SK-N-SH (cell line): ENCODE results near the gene ABLIM1. TPM values are rescaled to one million over a fixed set of nuclear protein-coding genes. Genes with fewer than 3 reads are reported as not detected.

ENCODE experiments used
- CTCF ChIA-PET: fragments of 300-600, 350-600 bp; formaldehyde crosslinking; extraction: SDS; loops from one replicate; lab custom pipeline; 2021; lab: Yijun Ruan, JAX
- POLR2A ChIA-PET: fragments of 350-600 bp; sonication (Branson Sonifier 250); formaldehyde crosslinking; extraction: SDS; loops from one replicate; lab custom pipeline; 2020; ENCODE audit warnings: antibody characterized with exemption, inconsistent platforms; lab: Yijun Ruan, JAX
- DNase-seq: peaks from one replicate; pipeline ENCODE4 v3.0.0; 2012
- H2AFZ ChIP-seq: fragments of 200-600 bp; sonication (generic); 2 replicates; pipeline ENCODE4 v1.8.1; 2016; ENCODE audit warnings: antibody characterized with exemption, mild to moderate bottlenecking, low read depth
- H3F3A ChIP-seq: fragments of 200-600 bp; sonication (generic); replicated peaks from 2 replicates; pipeline ENCODE3; 2016; ENCODE audit warnings: antibody characterized with exemption, mild to moderate bottlenecking; ENCODE audit not compliant: insufficient read depth
- H3K27ac ChIP-seq, 2 experiments: fragments of 200-500 bp in 1 of 2; fragments of 200-600 bp in 1 of 2; sonication (Bioruptor generic) in 1 of 2; sonication (generic), shearing (Covaris generic) in 1 of 2; 2 replicates each; pipeline versions ENCODE4 v1.5.1 to v1.6.1; 2014 to 2016; ENCODE audit warnings: low read depth in 2 of 2, inconsistent platforms in 1 of 2, low read length in 1 of 2, mild to moderate bottlenecking in 1 of 2, mixed read lengths in 1 of 2
- H3K27me3 ChIP-seq: fragments of 200-600 bp; sonication (generic), shearing (Covaris generic); 2 replicates; pipeline ENCODE4 v1.6.1; 2016; ENCODE audit warnings: mixed run types; ENCODE audit not compliant: insufficient read depth
- H3K36me3 ChIP-seq, 2 experiments: fragments of 200-500 bp in 1 of 2; fragments of 200-600 bp in 1 of 2; sonication (Bioruptor generic) in 1 of 2; sonication (generic) in 1 of 2; replicated peaks in 1 of 2; 2 replicates each; pipeline versions ENCODE3 to v1.5.1; 2014 to 2016; ENCODE audit warnings: low read length in 1 of 2, mild to moderate bottlenecking in 1 of 2; ENCODE audit not compliant: insufficient read depth in 2 of 2, control insufficient read depth in 1 of 2
- H3K4me1 ChIP-seq, 2 experiments: fragments of 200-500 bp in 1 of 2; fragments of 200-600 bp in 1 of 2; sonication (Bioruptor generic) in 1 of 2; sonication (generic), shearing (Covaris generic) in 1 of 2; 2 replicates each; pipeline versions ENCODE4 v1.5.1 to v1.6.1; 2014 to 2016; ENCODE audit warnings: low read depth in 1 of 2, low read length in 1 of 2, mixed run types in 1 of 2; ENCODE audit not compliant: insufficient read depth in 2 of 2, control insufficient read depth in 1 of 2
- H3K4me2 ChIP-seq: fragments of 200-600 bp; sonication (generic), shearing (Covaris generic); 2 replicates; pipeline ENCODE4 v1.6.1; 2017; ENCODE audit warnings: mixed run types
- H3K4me3 ChIP-seq, 2 experiments: fragments of 200-500 bp in 1 of 2; fragments of 200-600 bp in 1 of 2; sonication (Bioruptor generic) in 1 of 2; sonication (generic), shearing (Covaris generic) in 1 of 2; 2 replicates each; pipeline versions ENCODE4 v1.5.1 to v1.8.1; 2014 to 2016; ENCODE audit warnings: low read depth in 2 of 2, inconsistent platforms in 1 of 2, low read length in 1 of 2, mild to moderate bottlenecking in 1 of 2, mixed read lengths in 1 of 2, moderate library complexity in 1 of 2
- H3K79me2 ChIP-seq: fragments of 200-600 bp; sonication (generic); 2 replicates; pipeline ENCODE4 v1.8.1; 2017; ENCODE audit warnings: mild to moderate bottlenecking; ENCODE audit not compliant: insufficient read depth
- H3K9ac ChIP-seq: fragments of 200-600 bp; sonication (generic); 2 replicates; pipeline ENCODE4 v1.6.1; 2017; ENCODE audit warnings: mixed run types
- H3K9me2 ChIP-seq: fragments of 200-600 bp; sonication (generic); 2 replicates; pipeline ENCODE4 v1.6.1; 2017; ENCODE audit warnings: mixed run types
- H3K9me3 ChIP-seq: fragments of 200-600 bp; sonication (generic); 2 replicates; pipeline ENCODE4 v1.6.1; 2017; ENCODE audit warnings: mixed run types, mild to moderate bottlenecking, moderate library complexity
- H4K20me1 ChIP-seq: fragments of 200-600 bp; sonication (generic); 2 replicates; pipeline ENCODE4 v1.6.1; 2017; ENCODE audit warnings: mild to moderate bottlenecking, mixed run types; ENCODE audit not compliant: insufficient read depth
- FOXM1 ChIP-seq: IDR thresholded peaks from 2 replicates; pipeline ENCODE4 v1.4.0; 2012; ENCODE audit warnings: low read depth, mild to moderate bottlenecking
- GABPA ChIP-seq: IDR thresholded peaks from 2 replicates; pipeline ENCODE4 v1.4.0; 2012; ENCODE audit warnings: low read depth, mild to moderate bottlenecking
- MEF2A ChIP-seq: IDR thresholded peaks from 2 replicates; pipeline ENCODE4 v1.4.0; 2012; ENCODE audit warnings: low read depth, borderline replicate concordance
- NRF1 ChIP-seq: IDR thresholded peaks from 2 replicates; pipeline ENCODE4 v1.6.1; 2012; ENCODE audit warnings: low read depth, mild to moderate bottlenecking, low read length
- POLR2AphosphoS5 ChIP-seq: IDR thresholded peaks from 2 replicates; pipeline ENCODE4 v1.6.1; 2012; ENCODE audit warnings: low read depth, low read length
- RAD21 ChIP-seq: IDR thresholded peaks from 2 replicates; pipeline ENCODE4 v1.6.1; 2012; ENCODE audit warnings: mild to moderate bottlenecking, low read length
- RCOR1 ChIP-seq: fragments of 150-350 bp; IDR thresholded peaks from 2 replicates; pipeline ENCODE4 v1.6.1; 2017; ENCODE audit warnings: antibody characterized with exemption, low read length
- RFX5 ChIP-seq: IDR thresholded peaks from 2 replicates; pipeline ENCODE4 v1.6.1; 2012; ENCODE audit warnings: mild to moderate bottlenecking, improper control_type of control experiment, low read length
- RXRA ChIP-seq: IDR thresholded peaks from 2 replicates; pipeline ENCODE4 v1.4.0; 2012; ENCODE audit warnings: low read depth, mild to moderate bottlenecking, borderline replicate concordance
- TAF1 ChIP-seq: IDR thresholded peaks from 2 replicates; pipeline ENCODE4 v1.6.1; 2012; ENCODE audit warnings: low read depth, mild to moderate bottlenecking, low read length, moderate library complexity, borderline replicate concordance
- USF1 ChIP-seq: IDR thresholded peaks from 2 replicates; pipeline ENCODE4 v1.4.0; 2012; ENCODE audit warnings: low read depth, borderline replicate concordance
- USF2 ChIP-seq: fragments of 150-350 bp; IDR thresholded peaks from 2 replicates; pipeline ENCODE4 v1.6.1; 2017; ENCODE audit warnings: antibody characterized with exemption, low read length, low read depth, borderline replicate concordance
- WGBS: methylation state at CpG from one replicate; pipeline ENCODE4 v1.1.6; 2017; ENCODE audit warnings: low lambda C conversion rate; 5-methylcytosine and 5-hydroxymethylcytosine counted together
- polyA plus RNA-seq, 3 experiments: library from polyadenylated mRNA; depleted of rRNA; stranded (reverse); fragments of >200 nt; gene quantifications; 2 replicates each; pipeline ENCODE4 v1.2.3, GENCODE V29; 2012

Gene ABLIM1
- polyA plus RNA-seq, 1 of the 3 experiments (the other 2 are of a cell fraction): 16.1 TPM

GRCh38 chr10:114397651-114398145 lies 260.4 kb downstream of the ABLIM1 start (continued):
- TF ChIP-seq USF1 (no peak), NRF1 (no peak), RFX5 (no peak), TAF1 (no peak), RCOR1 (no peak), RXRA (no peak), USF2 (no peak), POLR2AphosphoS5 (no peak), RAD21 (no peak)

GRCh38 chr10:114396464-114396863 lies 261.6 kb downstream of the ABLIM1 start:
- ChIA-PET CTCF (interaction anchor here (1.2 to 2.7 kb wide), 3 partner anchors 11 to 92 kb away, joined by 3 to 15 read pairs (median 4); no protein-coding TSS in a partner anchor), POLR2A (no interaction called here)
- no peak overlapping the region for H3K4me2 ChIP-seq
- H3K4me3 ChIP-seq: no peak overlapping the region
- H4K20me1 ChIP-seq: no peaks in the 10 kb centered on the region
- H3F3A ChIP-seq: no peaks in the 10 kb centered on the region
- H3K36me3 ChIP-seq: no peaks in the 10 kb centered on the region
- no peak overlapping the region for H2AFZ ChIP-seq
- no peak overlapping the region for H3K9ac ChIP-seq
- no peaks in the 10 kb centered on the region; a peak in 1 of 4 replicates for H3K4me1 ChIP-seq
- peaks cover 30% of the 10 kb centered on the region; the same call in 1 of the 2 replicates for H3K27me3 ChIP-seq
- 91% methylated on average over 2 of the region's 2 CpGs for WGBS
- DNase-seq: no peak
- H3K79me2 ChIP-seq: no peaks in the 10 kb centered on the region
- no peak overlapping the region for H3K27ac ChIP-seq
- H3K9me2 ChIP-seq: no peaks in the 10 kb centered on the region
- no peak for TF ChIP-seq GABPA
- no peak for TF ChIP-seq MEF2A
- no peak for TF ChIP-seq RXRA
- no peak for TF ChIP-seq RFX5
- H3K9me3 ChIP-seq: no peaks in the 10 kb centered on the region

- Histone ChIP-seq H3K27ac (no peak overlapping the region), H3K9me2 (no peaks in the 10 kb centered on the region), H3K9ac (no peak overlapping the region), H4K20me1 (no peaks in the 10 kb centered on the region), H3K4me2 (no peak overlapping the region), H3K4me3 (no peak overlapping the region), H3K4me1 (no peaks in the 10 kb centered on the region; a peak in 1 of 4 replicates), H3K36me3 (no peaks in the 10 kb centered on the region), H3F3A (no peaks in the 10 kb centered on the region), H3K9me3 (no peaks in the 10 kb centered on the region), H3K79me2 (no peaks in the 10 kb centered on the region), H3K27me3 (peaks cover 30% of the 10 kb centered on the region; the same call in 1 of the 2 replicates), H2AFZ (no peak overlapping the region)
- ChIA-PET CTCF (interaction anchor here (1.1 to 2.2 kb wide), 2 partner anchors 9 to 92 kb away, joined by 3 to 10 read pairs; partner anchors contain the start of gene AFAP1L2), POLR2A (no interaction called here)
- no peak for DNase-seq
- 72% methylated on average over 6 of the region's 6 CpGs for WGBS
- no peak for TF ChIP-seq FOXM1
These were observed 262.6 kb downstream of the ABLIM1 start for GRCh38 chr10:114395366-114396022.
